ENCODE measurements around the gene TAGAP.

The TAGAP gene

GRCh38 chr6:159080217-159080976, 35.6 kb upstream of the TAGAP start:
- Histone ChIP-seq H3K36me3 (ENCODE audit: insufficient read depth, low read length) (no peaks in the 10 kb centered on the region), H3K4me1 (ENCODE audit: insufficient read depth, low read length) (no peaks in the 10 kb centered on the region), H3K9ac (ENCODE audit: low read depth, low read length) (no peak overlapping the region), H3K9me3 (ENCODE audit: control insufficient read depth, insufficient read depth, low read length) (no peaks in the 10 kb centered on the region)

- H3K9me3 ChIP-seq (ENCODE audit: control insufficient read depth, insufficient read depth, low read length), result no peaks in the 10 kb centered on the region
- H3K36me3 ChIP-seq (ENCODE audit: insufficient read depth, low read length), result no peaks in the 10 kb centered on the region
- H3K9ac ChIP-seq (ENCODE audit: low read depth, low read length), result no peak overlapping the region
- no peaks in the 10 kb centered on the region for H3K4me1 ChIP-seq (ENCODE audit: insufficient read depth, low read length)
Measured at GRCh38 chr6:159079367-159079766, 34.6 kb upstream of the TAGAP start.

- Histone ChIP-seq H3K9ac (ENCODE audit: low read depth, low read length) (no peak overlapping the region), H3K4me1 (ENCODE audit: insufficient read depth, low read length) (no peaks in the 10 kb centered on the region)
Measured at GRCh38 chr6:159077123-159077522, 32.3 kb upstream of the TAGAP start.

GRCh38 chr6:159075506-159076228, 30.9 kb upstream of the TAGAP start:
- Histone ChIP-seq H3K4me1 (ENCODE audit: insufficient read depth, low read length) (no peaks in the 10 kb centered on the region), H3K9ac (ENCODE audit: low read depth, low read length) (no peak overlapping the region), H3K36me3 (ENCODE audit: insufficient read depth, low read length) (no peaks in the 10 kb centered on the region), H3K9me3 (ENCODE audit: control insufficient read depth, insufficient read depth, low read length) (no peaks in the 10 kb centered on the region)

More at GRCh38 chr6:159077123-159077522, 32.3 kb upstream of the TAGAP start:
- Histone ChIP-seq H3K9me3 (ENCODE audit: control insufficient read depth, insufficient read depth, low read length) (no peaks in the 10 kb centered on the region), H3K36me3 (ENCODE audit: insufficient read depth, low read length) (no peaks in the 10 kb centered on the region)

- H3K36me3 ChIP-seq (ENCODE audit: insufficient read depth, low read length), result no peaks in the 10 kb centered on the region
Measured at GRCh38 chr6:159074876-159075275, 30.1 kb upstream of the TAGAP start.

GRCh38 chr6:159074120-159074684, 29.4 kb upstream of the TAGAP start:
- Histone ChIP-seq H3K9ac (ENCODE audit: low read depth, low read length) (peak overlapping the region; percentile 30; the same call in 1 of the 2 replicates), H3K4me1 (ENCODE audit: insufficient read depth, low read length) (no peaks in the 10 kb centered on the region), H3K9me3 (ENCODE audit: control insufficient read depth, insufficient read depth, low read length) (no peaks in the 10 kb centered on the region), H3K36me3 (ENCODE audit: insufficient read depth, low read length) (no peaks in the 10 kb centered on the region)

More at GRCh38 chr6:159074876-159075275, 30.1 kb upstream of the TAGAP start:
- no peaks in the 10 kb centered on the region for H3K9me3 ChIP-seq (ENCODE audit: control insufficient read depth, insufficient read depth, low read length)
- no peak overlapping the region for H3K9ac ChIP-seq (ENCODE audit: low read depth, low read length)
- H3K4me1 ChIP-seq (ENCODE audit: insufficient read depth, low read length), result no peaks in the 10 kb centered on the region

GRCh38 chr6:159071843-159072769, 27.3 kb upstream of the TAGAP start:
- Histone ChIP-seq H3K9me3 (ENCODE audit: control insufficient read depth, insufficient read depth, low read length) (no peaks in the 10 kb centered on the region), H3K4me1 (ENCODE audit: insufficient read depth, low read length) (no peaks in the 10 kb centered on the region), H3K36me3 (ENCODE audit: insufficient read depth, low read length) (no peaks in the 10 kb centered on the region), H3K9ac (ENCODE audit: low read depth, low read length) (no peak overlapping the region)

- Histone ChIP-seq H3K9me3 (ENCODE audit: control insufficient read depth, insufficient read depth, low read length) (no peaks in the 10 kb centered on the region), H3K36me3 (ENCODE audit: insufficient read depth, low read length) (no peaks in the 10 kb centered on the region), H3K9ac (ENCODE audit: low read depth, low read length) (peak overlapping the region; percentile 41; the same call in 1 of the 2 replicates), H3K4me1 (ENCODE audit: insufficient read depth, low read length) (no peaks in the 10 kb centered on the region)
Measured at GRCh38 chr6:159068904-159069578, 24.2 kb upstream of the TAGAP start.

- Histone ChIP-seq H3K9ac (ENCODE audit: low read depth, low read length) (no peak overlapping the region), H3K4me1 (ENCODE audit: insufficient read depth, low read length) (no peaks in the 10 kb centered on the region), H3K36me3 (ENCODE audit: insufficient read depth, low read length) (no peaks in the 10 kb centered on the region), H3K9me3 (ENCODE audit: control insufficient read depth, insufficient read depth, low read length) (no peaks in the 10 kb centered on the region)
Measured at GRCh38 chr6:159067334-159067733, 22.5 kb upstream of the TAGAP start.

- no peaks in the 10 kb centered on the region for H3K4me1 ChIP-seq (ENCODE audit: insufficient read depth, low read length)
Measured at GRCh38 chr6:159066483-159066882, 21.7 kb upstream of the TAGAP start.

GRCh38 chr6:159065759-159066329, 21.1 kb upstream of the TAGAP start:
- no peaks in the 10 kb centered on the region for H3K9me3 ChIP-seq (ENCODE audit: control insufficient read depth, insufficient read depth, low read length)
- no peaks in the 10 kb centered on the region for H3K4me1 ChIP-seq (ENCODE audit: insufficient read depth, low read length)
- no peaks in the 10 kb centered on the region for H3K36me3 ChIP-seq (ENCODE audit: insufficient read depth, low read length)
- H3K9ac ChIP-seq (ENCODE audit: low read depth, low read length), result no peak overlapping the region

More at GRCh38 chr6:159066483-159066882, 21.7 kb upstream of the TAGAP start:
- H3K9me3 ChIP-seq (ENCODE audit: control insufficient read depth, insufficient read depth, low read length), result no peaks in the 10 kb centered on the region
- no peak overlapping the region for H3K9ac ChIP-seq (ENCODE audit: low read depth, low read length)
- H3K36me3 ChIP-seq (ENCODE audit: insufficient read depth, low read length), result no peaks in the 10 kb centered on the region

GRCh38 chr6:159065091-159065490, 20.3 kb upstream of the TAGAP start:
- Histone ChIP-seq H3K36me3 (ENCODE audit: insufficient read depth, low read length) (no peaks in the 10 kb centered on the region), H3K9me3 (ENCODE audit: control insufficient read depth, insufficient read depth, low read length) (no peaks in the 10 kb centered on the region), H3K4me1 (ENCODE audit: insufficient read depth, low read length) (no peaks in the 10 kb centered on the region), H3K9ac (ENCODE audit: low read depth, low read length) (no peak overlapping the region)

GRCh38 chr6:159064477-159064876, 19.7 kb upstream of the TAGAP start:
- Histone ChIP-seq H3K36me3 (ENCODE audit: insufficient read depth, low read length) (no peaks in the 10 kb centered on the region), H3K9me3 (ENCODE audit: control insufficient read depth, insufficient read depth, low read length) (no peaks in the 10 kb centered on the region), H3K4me1 (ENCODE audit: insufficient read depth, low read length) (no peaks in the 10 kb centered on the region), H3K9ac (ENCODE audit: low read depth, low read length) (no peak overlapping the region)

Measured in ES-I3 (cell line).